ENCODE measurements around the gene ATP10D.
"Not testable (repeated sequence)": the region's sequence is repeated elsewhere in the genome, so short reads cannot be mapped to it uniquely, and the experiment has no call there.

DNA sequence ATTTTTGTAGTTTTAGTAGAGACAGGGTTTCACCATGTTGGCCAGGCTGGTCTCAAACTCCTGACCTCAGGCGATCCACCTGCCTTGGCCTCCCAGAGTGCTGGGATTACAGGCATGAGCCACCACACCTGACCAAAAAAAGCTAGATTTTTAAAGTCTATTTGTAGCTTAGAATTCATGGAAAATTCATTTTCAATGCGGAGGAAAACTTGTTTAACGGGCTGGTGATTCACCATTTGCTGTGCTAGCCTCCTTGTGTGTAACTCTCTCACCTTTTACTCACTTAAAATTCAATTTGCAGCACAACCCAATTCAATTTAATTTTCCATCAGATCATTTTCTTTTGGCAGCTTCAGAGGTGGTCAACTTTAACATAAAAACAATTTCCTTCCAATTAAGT lies 70.8 kb downstream of the ATP10D start:
- TF ChIP-seq, protein P1, sequence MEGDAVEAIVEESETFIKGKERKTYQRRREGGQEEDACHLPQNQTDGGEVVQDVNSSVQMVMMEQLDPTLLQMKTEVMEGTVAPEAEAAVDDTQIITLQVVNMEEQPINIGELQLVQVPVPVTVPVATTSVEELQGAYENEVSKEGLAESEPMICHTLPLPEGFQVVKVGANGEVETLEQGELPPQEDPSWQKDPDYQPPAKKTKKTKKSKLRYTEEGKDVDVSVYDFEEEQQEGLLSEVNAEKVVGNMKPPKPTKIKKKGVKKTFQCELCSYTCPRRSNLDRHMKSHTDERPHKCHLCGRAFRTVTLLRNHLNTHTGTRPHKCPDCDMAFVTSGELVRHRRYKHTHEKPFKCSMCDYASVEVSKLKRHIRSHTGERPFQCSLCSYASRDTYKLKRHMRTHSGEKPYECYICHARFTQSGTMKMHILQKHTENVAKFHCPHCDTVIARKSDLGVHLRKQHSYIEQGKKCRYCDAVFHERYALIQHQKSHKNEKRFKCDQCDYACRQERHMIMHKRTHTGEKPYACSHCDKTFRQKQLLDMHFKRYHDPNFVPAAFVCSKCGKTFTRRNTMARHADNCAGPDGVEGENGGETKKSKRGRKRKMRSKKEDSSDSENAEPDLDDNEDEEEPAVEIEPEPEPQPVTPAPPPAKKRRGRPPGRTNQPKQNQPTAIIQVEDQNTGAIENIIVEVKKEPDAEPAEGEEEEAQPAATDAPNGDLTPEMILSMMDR (IDR thresholded peaks at IDR 0.05): not testable (repeated sequence)
- TF ChIP-seq POLR2A, POLR2AphosphoS5 (IDR thresholded peaks at IDR 0.05): not testable (repeated sequence)

All from upper lobe of left lung (tissue), 4 donors.